Keratinocyte (primary cell): ENCODE measurements around the gene ADAMTS17. TPM values are rescaled to one million over a fixed set of nuclear protein-coding genes. Genes with fewer than 3 reads are reported as not detected.

ENCODE experiments used
- DNase-seq: peaks from one replicate; pipeline ENCODE4 v3.0.0-alpha.2; 2011; ENCODE audit warnings: low read depth, missing footprints, low spot score
- FAIRE-seq: peaks from 2 replicates; lab custom pipeline; 2011; peaks lifted over from hg19 to GRCh38; lab: Jason Lieb, UNC
- H2AFZ ChIP-seq: 2 replicates; pipeline ENCODE4 v1.6.0; 2012; ENCODE audit warnings: low read length, control low read depth, inconsistent platforms; ENCODE audit not compliant: control insufficient read depth
- H3K27ac ChIP-seq: 2 replicates; pipeline ENCODE4 v1.5.1; 2011; ENCODE audit warnings: low read length; ENCODE audit not compliant: control insufficient read depth, insufficient read depth
- H3K27me3 ChIP-seq: 3 replicates; pipeline ENCODE4 v1.6.0; 2011; ENCODE audit warnings: low read length; ENCODE audit not compliant: control insufficient read depth, insufficient read depth; ENCODE audit errors: extremely low read depth
- H3K36me3 ChIP-seq, 2 experiments: 2 replicates in 1 of 2; 3 replicates in 1 of 2; pipeline ENCODE4 v1.5.1; 2011; ENCODE audit warnings: low read length in 2 of 2, mild to moderate bottlenecking in 1 of 2; ENCODE audit not compliant: control insufficient read depth in 2 of 2, insufficient read depth in 2 of 2; ENCODE audit errors: extremely low read depth in 1 of 2
- H3K4me1 ChIP-seq: 3 replicates; pipeline ENCODE4 v1.5.1; 2011; ENCODE audit warnings: low read length; ENCODE audit not compliant: control insufficient read depth, insufficient read depth; ENCODE audit errors: extremely low read depth
- H3K4me2 ChIP-seq: 3 replicates; pipeline ENCODE4 v1.6.0; 2011; ENCODE audit warnings: low read depth, low read length; ENCODE audit not compliant: control insufficient read depth, insufficient read depth; ENCODE audit errors: extremely low read depth
- H3K4me3 ChIP-seq, 3 experiments: fragments of 200-600 bp in 1 of 3; sonication (generic) in 1 of 3; 2 replicates in 2 of 3; 3 replicates in 1 of 3; pipeline ENCODE4 v1.5.1; 2011 to 2016; ENCODE audit warnings: low read length in 3 of 3, mild to moderate bottlenecking in 3 of 3, control low read depth in 2 of 3, inconsistent platforms in 1 of 3, low read depth in 1 of 3, mixed read lengths in 1 of 3, mixed run types in 1 of 3, moderate library complexity in 1 of 3; ENCODE audit not compliant: control insufficient read depth in 2 of 3, insufficient read depth in 2 of 3; ENCODE audit errors: extremely low read depth in 1 of 3
- H3K79me2 ChIP-seq: 2 replicates; pipeline ENCODE4 v1.6.0; 2012; ENCODE audit warnings: low read length; ENCODE audit not compliant: control insufficient read depth, insufficient read depth
- H3K9ac ChIP-seq: 3 replicates; pipeline ENCODE4 v1.6.0; 2011; ENCODE audit warnings: low read length; ENCODE audit not compliant: control insufficient read depth, insufficient read depth; ENCODE audit errors: extremely low read depth
- H3K9me1 ChIP-seq: 3 replicates; pipeline ENCODE4 v1.6.0; 2011; ENCODE audit warnings: low read length; ENCODE audit not compliant: control insufficient read depth, insufficient read depth; ENCODE audit errors: extremely low read depth
- H3K9me3 ChIP-seq: 2 replicates; pipeline ENCODE4 v1.5.1; 2012; ENCODE audit warnings: low read depth, low read length; ENCODE audit not compliant: control insufficient read depth
- H4K20me1 ChIP-seq: 3 replicates; pipeline ENCODE4 v1.6.0; 2011; ENCODE audit warnings: low read length; ENCODE audit not compliant: control insufficient read depth, insufficient read depth; ENCODE audit errors: extremely low read depth
- CTCF ChIP-seq, 3 experiments: IDR thresholded peaks in 1 of 3; conservative IDR thresholded peaks in 1 of 3; optimal IDR thresholded peaks in 1 of 3; 2 replicates in 2 of 3; 3 replicates in 1 of 3; pipeline versions ENCODE3 to v1.5.1; 2011; ENCODE audit warnings: low read length in 3 of 3, mild to moderate bottlenecking in 3 of 3, moderate library complexity in 2 of 3, control low read depth in 1 of 3, inconsistent platforms in 1 of 3; ENCODE audit not compliant: insufficient read depth in 2 of 3; ENCODE audit errors: extremely low read depth in 1 of 3
- EZH2 ChIP-seq: IDR thresholded peaks from one replicate; pipeline ENCODE4 v1.6.1; 2012; ENCODE audit warnings: inconsistent platforms, mild to moderate bottlenecking, low read length, moderate library complexity
- dilution Hi-C: fragments of 300-500 bp; cut with MboI; formaldehyde crosslinking; loops from one replicate; pipeline ENCODE4 v1.7.0; 2020; ENCODE audit warnings: low sequenced_read_pairs; ENCODE audit not compliant: extremely low pct_ligation_motif_present
- polyA plus RNA-seq, 5 experiments: library from polyadenylated mRNA; depleted of rRNA in 3 of 5; stranded (reverse) in 3 of 5; stranded (forward) in 1 of 5; unstranded in 1 of 5; fragments of >200 nt; gene quantifications; 1 replicate in 1 of 5; 2 replicates in 3 of 5; 3 replicates in 1 of 5; pipeline versions ENCODE4 v1.2.1 to v1.2.3, GENCODE V29; 2011 to 2012; ENCODE audit warnings: missing spikeins in 2 of 5, low read depth in 1 of 5, low replicate concordance in 1 of 5

ADAMTS17 gene
- polyA plus RNA-seq, 1 donor (not counting 4 experiments of a cell fraction or from before 2014, with no cell fraction given) = 0.18 TPM

- Histone ChIP-seq H3K4me3 (no peak overlapping the region), H3K36me3 (no peaks in the 10 kb centered on the region), H3K9me3 (no peaks in the 10 kb centered on the region), H3K79me2 (no peaks in the 10 kb centered on the region), H4K20me1 (no peaks in the 10 kb centered on the region), H3K4me1 (no peaks in the 10 kb centered on the region), H2AFZ (no peak overlapping the region), H3K27me3 (peaks cover 11% of the 10 kb centered on the region), H3K9me1 (no peaks in the 10 kb centered on the region), H3K4me2 (no peak overlapping the region), H3K9ac (no peak overlapping the region), H3K27ac (no peak overlapping the region)
- no peak for TF ChIP-seq EZH2
- no peak for TF ChIP-seq CTCF (optimal IDR thresholded peaks at IDR 0.05 in 1 of 3, IDR thresholded peaks at IDR 0.05 in 1 of 3, conservative IDR thresholded peaks at IDR 0.05 in 1 of 3; ENCODE audit: extremely low read depth in 1 of 3, insufficient read depth in 2 of 3, low read length in 3 of 3)
- dilution Hi-C loops = no loop called here
- FAIRE-seq (no peak), DNase-seq (no peak)
Observed at GRCh38 chr15:100166313-100166712, 175.5 kb downstream of the ADAMTS17 start.

GRCh38 chr15:100163961-100164360 lies 177.8 kb downstream of the ADAMTS17 start:
- Histone ChIP-seq H3K9ac (no peak overlapping the region), H3K9me3 (no peaks in the 10 kb centered on the region), H3K4me3 (no peak overlapping the region), H3K27me3 (peaks cover 11% of the 10 kb centered on the region), H2AFZ (no peak overlapping the region), H4K20me1 (no peaks in the 10 kb centered on the region), H3K27ac (no peak overlapping the region), H3K36me3 (no peaks in the 10 kb centered on the region), H3K79me2 (no peaks in the 10 kb centered on the region), H3K4me2 (no peak overlapping the region), H3K4me1 (no peaks in the 10 kb centered on the region), H3K9me1 (no peaks in the 10 kb centered on the region)
- FAIRE-seq (no peak), DNase-seq (no peak)
- no peak for TF ChIP-seq EZH2
- TF ChIP-seq CTCF (optimal IDR thresholded peaks at IDR 0.05 in 1 of 3, IDR thresholded peaks at IDR 0.05 in 1 of 3, conservative IDR thresholded peaks at IDR 0.05 in 1 of 3; ENCODE audit: extremely low read depth in 1 of 3, insufficient read depth in 2 of 3, low read length in 3 of 3) = no peak
- dilution Hi-C loops = no loop called here
